Activated CD4-positive, alpha-beta T cell treated with anti-CD3 and anti-CD28 coated beads, Interleukin-2, amount 50 U/mL, for 16 hours (primary cell): ENCODE data around the gene PNMA1.

Experiments
- DNase-seq: peaks from one replicate; pipeline ENCODE4 v3.0.0-alpha.2; 2020

The PNMA1 gene

DNA sequence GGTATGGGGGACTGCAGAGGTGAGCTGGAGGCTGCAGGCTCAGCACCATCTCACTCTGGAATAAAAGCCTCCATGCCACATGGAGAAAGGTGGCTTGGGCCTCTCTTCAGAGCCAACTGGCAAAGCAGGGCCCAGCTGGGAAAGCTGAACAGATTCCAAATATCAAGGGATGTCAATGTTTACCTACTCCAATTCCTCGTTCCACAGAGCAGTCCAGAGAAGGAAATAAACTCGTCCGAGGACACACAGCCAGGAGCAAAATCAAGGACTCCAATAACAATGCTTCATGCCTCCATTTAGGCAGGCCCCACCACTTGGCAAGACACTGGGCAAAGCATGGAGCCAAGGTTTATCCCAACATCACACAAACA lies 36.3 kb upstream of the PNMA1 start:
- no peak for DNase-seq

- no peak for DNase-seq
Observed at GRCh38 chr14:73749706-73750530, 35.7 kb upstream of the PNMA1 start.

GRCh38 chr14:73748858-73749357 lies 34.7 kb upstream of the PNMA1 start:
- DNase-seq = no peak

GRCh38 chr14:73747379-73748211 lies 33.4 kb upstream of the PNMA1 start:
- DNase-seq = no peak

DNA sequence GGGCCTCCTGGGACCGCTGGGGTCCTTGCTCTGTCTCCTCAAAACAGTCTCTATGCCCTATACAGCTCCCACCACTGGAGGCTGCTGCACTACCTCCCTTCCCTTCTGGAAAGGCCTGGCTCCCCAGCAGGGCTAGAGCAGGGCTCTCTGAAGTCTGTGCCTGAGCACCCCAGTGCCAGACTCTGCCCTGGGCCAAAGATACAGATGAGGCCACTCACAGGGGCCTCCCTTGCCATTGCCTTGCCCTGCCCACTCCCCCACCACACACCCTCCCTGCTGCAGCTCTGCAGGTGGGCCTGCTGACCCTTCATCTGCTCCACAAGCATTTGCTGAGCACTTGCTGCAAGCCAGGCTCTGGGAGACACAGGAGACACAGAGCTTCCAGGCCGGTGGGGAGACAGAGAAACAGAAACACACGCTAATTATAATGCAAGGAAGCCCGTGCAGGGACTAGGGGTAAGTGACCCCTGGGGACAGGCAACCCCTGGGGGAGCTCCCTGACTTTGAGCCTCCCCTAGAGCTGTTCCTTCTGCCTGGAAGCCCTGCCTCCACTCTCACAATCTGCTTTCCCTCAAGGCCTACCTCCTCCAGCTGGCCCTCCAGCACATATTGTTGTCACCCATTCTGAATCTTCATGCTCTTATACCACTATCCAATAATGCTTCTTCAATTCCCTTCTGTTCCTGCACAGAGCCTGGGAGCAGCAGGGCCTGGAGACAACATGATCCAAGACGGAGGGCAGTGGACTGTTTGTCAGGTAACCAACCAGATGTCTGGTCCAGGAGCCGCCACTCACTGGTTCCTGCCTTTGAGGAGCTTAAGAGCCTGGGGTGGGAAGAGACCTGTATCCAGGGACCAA lies 32.6 kb upstream of the PNMA1 start:
- no peak for DNase-seq

GRCh38 chr14:73745571-73746519 lies 31.7 kb upstream of the PNMA1 start:
- DNase-seq = no peak

DNA sequence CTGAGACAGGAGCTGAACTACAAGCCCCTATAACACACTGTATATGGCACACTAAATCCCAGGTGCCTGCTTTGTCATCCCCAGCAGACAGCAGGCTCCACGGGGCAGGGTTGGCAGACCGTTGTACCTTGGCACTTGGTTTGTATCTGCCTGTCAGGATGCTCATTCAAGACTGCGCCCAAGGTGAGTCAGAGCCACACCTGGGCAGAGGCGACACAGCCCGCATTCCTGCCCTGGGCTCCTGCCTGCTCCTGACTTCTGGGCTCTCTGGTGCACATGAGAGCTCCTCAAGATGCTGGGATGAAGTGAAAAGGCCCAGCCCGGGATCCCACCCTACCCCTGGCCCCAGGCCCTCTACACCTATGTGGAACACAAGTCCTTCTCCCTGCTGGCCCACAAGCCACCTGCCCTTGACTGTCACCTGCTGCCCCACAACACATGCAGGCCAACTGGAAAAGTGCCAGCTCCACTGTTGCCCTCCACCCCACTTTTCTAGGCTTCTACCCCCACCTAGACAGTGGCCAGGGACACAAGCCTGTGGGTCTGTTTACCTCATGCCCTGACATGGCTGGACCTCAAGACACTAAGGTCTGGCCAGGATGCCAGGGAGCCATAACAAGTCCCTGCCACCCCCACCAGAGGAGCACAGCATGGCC lies 30.8 kb upstream of the PNMA1 start:
- no peak for DNase-seq

- DNase-seq = no peak
Observed at GRCh38 chr14:73744175-73744867, 30.1 kb upstream of the PNMA1 start.

DNA sequence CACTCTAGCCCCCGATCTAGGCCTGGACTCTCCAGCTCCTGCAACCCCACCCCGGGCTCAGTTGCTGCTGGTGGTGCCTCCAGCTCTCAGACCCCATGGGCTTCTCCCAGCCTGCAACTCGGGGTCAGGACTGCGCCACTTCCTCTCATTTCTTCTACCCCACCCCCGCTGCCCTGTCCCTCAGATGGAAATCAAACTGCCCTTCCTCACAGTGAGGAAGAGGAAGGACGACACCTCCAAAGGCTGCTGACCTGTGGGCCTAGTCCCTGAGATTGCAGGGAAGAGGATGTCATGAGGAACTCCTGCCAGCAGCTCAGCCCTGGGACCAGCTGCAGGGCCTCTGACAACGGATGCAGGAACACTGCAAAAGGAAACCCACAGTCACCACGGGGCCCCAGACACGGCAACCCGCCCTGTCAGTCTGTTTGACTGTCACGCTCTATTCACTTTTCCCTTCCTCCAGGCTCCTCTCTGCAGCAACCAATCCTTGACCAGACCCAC lies 29.3 kb upstream of the PNMA1 start:
- peak; percentile 84 for DNase-seq

DNA sequence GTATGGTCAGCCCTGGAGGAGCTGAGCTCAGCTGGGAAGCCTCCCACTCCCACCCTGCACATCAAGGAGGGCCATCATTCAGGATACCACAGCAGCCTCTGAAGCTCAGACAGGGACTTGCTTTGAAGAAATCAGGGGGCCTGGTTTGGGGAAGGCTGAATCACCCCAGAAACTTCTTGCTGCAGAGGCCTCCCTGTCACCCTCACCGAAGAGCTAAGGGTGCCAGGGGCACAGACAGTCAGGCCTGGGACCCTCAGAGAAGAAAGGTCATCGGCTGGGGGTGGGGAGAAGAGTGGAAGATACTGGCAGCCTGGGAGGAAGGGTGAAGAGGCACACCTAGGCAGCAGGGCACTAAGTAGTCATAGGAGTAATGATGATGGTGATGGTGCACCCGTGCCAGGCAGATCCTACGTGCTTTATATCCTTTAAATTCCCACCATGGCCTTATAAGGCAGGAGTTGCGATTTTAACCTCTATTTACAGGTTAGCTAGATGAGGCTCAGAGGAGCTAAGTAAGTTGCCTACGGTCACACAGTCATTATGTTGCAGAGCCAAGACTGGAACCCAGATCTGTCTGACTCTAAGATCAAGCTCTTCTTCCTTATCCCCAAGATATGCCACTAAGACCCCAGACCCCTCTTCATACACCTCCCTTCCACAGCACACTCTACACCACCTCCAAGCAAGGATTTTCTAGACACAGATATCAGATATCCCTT lies 28.5 kb upstream of the PNMA1 start:
- no peak for DNase-seq

DNA sequence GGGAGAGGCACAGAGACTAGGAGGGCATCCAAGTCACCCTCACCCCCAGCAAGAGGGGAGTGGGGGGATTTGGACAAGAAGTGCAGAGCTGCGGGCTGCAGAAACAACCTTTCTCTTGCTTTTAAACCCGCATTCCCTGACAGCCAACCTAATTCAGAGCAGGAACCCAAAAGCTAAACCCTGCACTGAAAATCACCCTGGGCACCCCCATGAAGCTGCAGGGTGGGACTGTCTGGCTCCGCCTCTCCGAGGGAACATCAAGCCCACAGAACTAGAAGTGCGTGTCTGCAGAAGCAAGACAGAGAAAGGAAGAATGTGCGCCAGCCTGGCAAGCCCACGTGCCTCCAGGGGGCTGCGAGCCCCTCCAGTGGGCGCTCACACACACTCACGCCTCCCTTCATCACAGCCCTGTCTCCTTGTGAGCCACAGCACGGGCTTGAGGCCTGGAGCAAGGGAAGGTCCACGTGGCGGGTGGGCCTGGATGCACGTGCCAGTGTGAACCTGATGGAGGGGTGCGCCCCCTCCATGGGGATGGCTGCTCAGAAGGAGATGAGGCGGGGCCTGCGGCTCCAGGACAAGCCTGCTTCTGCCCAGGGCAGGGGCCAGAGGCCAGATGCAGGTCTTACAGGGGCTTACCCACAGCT lies 27.8 kb upstream of the PNMA1 start:
- DNase-seq = peak; percentile 74

- DNase-seq = peak; percentile 91
Observed at GRCh38 chr14:73741386-73741875, 27.2 kb upstream of the PNMA1 start.

DNA sequence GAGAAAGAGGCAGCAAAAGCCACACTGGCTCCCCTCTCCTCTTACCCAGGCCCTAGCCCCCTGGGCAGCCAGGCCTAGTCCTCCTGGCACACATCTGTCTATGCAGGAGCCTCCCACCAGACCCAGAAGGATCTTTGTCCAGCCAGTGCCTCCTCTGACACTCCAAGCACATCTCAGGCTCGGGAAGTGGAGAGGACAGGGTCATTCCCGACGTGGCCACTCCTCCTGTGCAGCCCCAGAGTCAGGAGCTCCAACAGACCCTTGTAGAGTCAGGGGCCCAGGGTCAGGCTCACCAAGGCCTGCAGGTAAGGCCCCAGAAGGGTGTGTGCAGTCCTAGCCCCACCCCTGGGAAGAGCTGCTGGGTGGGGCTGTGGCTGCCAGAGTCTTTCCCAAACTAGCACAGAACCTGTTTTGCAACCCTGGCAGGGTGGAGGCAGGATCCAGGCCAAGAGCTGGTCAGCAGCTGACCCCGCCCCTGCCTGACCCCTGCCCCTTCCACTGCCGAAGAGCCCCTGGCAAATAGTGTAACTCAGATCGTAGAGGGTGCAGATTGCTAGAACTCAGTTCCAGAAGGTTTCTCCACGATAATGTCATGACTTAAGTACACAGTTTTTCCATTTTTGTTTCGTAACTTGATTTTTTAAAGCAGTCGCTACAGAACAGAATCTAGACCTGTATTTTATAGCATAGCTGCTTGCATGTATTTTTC lies 26.6 kb upstream of the PNMA1 start:
- DNase-seq = no peak

DNA sequence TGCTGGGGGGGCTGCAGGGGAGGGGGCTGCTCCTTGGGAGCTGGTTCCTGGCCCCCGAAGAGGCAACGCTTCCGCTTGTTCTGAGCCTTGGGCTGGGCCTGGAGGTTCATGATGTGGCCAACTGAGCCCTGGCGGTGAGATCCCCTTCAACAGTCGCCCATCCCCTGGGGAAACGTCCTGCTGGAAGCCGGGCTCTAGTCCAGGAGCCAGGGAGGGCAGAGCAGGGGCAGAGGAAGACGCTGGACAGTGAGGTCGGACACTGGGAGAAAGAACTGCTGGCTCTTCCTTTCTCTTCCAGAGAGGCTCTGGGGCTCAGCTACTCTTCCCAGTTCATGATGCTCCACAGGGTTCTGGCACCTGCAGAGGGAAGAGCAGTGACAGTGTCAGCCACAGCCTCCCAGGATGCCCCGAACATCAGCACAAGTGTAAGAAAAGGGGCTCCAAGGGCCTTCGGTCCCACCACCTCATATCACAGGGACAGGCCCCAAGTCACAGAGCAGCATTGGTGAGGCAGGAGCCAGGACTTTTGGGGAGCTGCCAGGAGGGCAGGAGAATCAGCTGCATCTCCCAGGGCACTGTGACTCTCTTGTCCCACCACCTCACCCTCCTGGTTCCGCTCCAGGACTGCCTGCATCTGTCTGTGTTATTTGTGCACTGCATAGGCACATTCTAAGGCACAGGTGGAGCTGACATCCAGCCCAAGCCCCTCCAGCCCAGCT lies 25.9 kb upstream of the PNMA1 start:
- DNase-seq = no peak

- DNase-seq = no peak
Observed at GRCh38 chr14:73739174-73739898, 25.2 kb upstream of the PNMA1 start.

- no peak for DNase-seq
Observed at GRCh38 chr14:73738518-73739173, 24.5 kb upstream of the PNMA1 start.
